ENCODE measurements around the gene ZNF597.
"Not testable (repeated sequence)": the region's sequence is repeated elsewhere in the genome, so short reads cannot be mapped to it uniquely, and the experiment has no call there.

Gene ZNF597

GRCh38 chr16:3475604-3476375, 32.5 kb upstream of the ZNF597 start:
- Histone ChIP-seq H3K4me1 (ENCODE audit: insufficient read depth, low read length) (no peaks in the 10 kb centered on the region), H2AFZ (ENCODE audit: low read depth, low read length) (no peak overlapping the region), H3K27ac (ENCODE audit: low read length) (no peak overlapping the region), H3K27me3 (ENCODE audit: insufficient read depth, low read length, poor library complexity) (no peaks in the 10 kb centered on the region), H3K36me3 (ENCODE audit: insufficient read depth, low read length) (peaks cover 40% of the 10 kb centered on the region), H4K20me1 (ENCODE audit: insufficient read depth, low read length) (peaks cover 53% of the 10 kb centered on the region), H3K4me2 (ENCODE audit: insufficient read depth, low read length) (no peak overlapping the region), H3K4me3 (ENCODE audit: low read depth in 1 of 2, low read length in 2 of 2) (no peak overlapping the region), H3K79me2 (ENCODE audit: insufficient read depth, low read length) (peaks cover 83% of the 10 kb centered on the region), H3K9ac (ENCODE audit: low read depth, low read length) (no peak overlapping the region), H3K9me3 (ENCODE audit: insufficient read depth, low read length, severe bottlenecking) (no peaks in the 10 kb centered on the region)
- ATAC-seq (ENCODE audit: insufficient read depth, low read depth) (no peak), DNase-seq (no peak)
- TF ChIP-seq EZH2 (IDR thresholded peaks at IDR 0.05; ENCODE audit: borderline replicate concordance, low read depth, low read length, severe bottlenecking) = no peak
- TF ChIP-seq, protein P1, sequence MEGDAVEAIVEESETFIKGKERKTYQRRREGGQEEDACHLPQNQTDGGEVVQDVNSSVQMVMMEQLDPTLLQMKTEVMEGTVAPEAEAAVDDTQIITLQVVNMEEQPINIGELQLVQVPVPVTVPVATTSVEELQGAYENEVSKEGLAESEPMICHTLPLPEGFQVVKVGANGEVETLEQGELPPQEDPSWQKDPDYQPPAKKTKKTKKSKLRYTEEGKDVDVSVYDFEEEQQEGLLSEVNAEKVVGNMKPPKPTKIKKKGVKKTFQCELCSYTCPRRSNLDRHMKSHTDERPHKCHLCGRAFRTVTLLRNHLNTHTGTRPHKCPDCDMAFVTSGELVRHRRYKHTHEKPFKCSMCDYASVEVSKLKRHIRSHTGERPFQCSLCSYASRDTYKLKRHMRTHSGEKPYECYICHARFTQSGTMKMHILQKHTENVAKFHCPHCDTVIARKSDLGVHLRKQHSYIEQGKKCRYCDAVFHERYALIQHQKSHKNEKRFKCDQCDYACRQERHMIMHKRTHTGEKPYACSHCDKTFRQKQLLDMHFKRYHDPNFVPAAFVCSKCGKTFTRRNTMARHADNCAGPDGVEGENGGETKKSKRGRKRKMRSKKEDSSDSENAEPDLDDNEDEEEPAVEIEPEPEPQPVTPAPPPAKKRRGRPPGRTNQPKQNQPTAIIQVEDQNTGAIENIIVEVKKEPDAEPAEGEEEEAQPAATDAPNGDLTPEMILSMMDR (IDR thresholded peaks at IDR 0.05; ENCODE audit: borderline replicate concordance, extremely low read depth, low read length, poor library complexity, severe bottlenecking) = no peak

- Histone ChIP-seq H3K36me3 (ENCODE audit: insufficient read depth, low read length) (peaks cover 34% of the 10 kb centered on the region), H3K79me2 (ENCODE audit: insufficient read depth, low read length) (peaks cover 89% of the 10 kb centered on the region), H4K20me1 (ENCODE audit: insufficient read depth, low read length) (peaks cover 63% of the 10 kb centered on the region)
- not testable (repeated sequence) for H3K27me3 ChIP-seq (ENCODE audit: insufficient read depth, low read length, poor library complexity); H2AFZ ChIP-seq (ENCODE audit: low read depth, low read length); H3K9me3 ChIP-seq (ENCODE audit: insufficient read depth, low read length, severe bottlenecking); H3K9ac ChIP-seq (ENCODE audit: low read depth, low read length); DNase-seq; ATAC-seq (ENCODE audit: insufficient read depth, low read depth); H3K4me2 ChIP-seq (ENCODE audit: insufficient read depth, low read length); H3K4me3 ChIP-seq (ENCODE audit: low read depth in 1 of 2, low read length in 2 of 2); H3K27ac ChIP-seq (ENCODE audit: low read length); H3K4me1 ChIP-seq (ENCODE audit: insufficient read depth, low read length)
Observed at GRCh38 chr16:3474870-3475269, 31.6 kb upstream of the ZNF597 start.

DNA sequence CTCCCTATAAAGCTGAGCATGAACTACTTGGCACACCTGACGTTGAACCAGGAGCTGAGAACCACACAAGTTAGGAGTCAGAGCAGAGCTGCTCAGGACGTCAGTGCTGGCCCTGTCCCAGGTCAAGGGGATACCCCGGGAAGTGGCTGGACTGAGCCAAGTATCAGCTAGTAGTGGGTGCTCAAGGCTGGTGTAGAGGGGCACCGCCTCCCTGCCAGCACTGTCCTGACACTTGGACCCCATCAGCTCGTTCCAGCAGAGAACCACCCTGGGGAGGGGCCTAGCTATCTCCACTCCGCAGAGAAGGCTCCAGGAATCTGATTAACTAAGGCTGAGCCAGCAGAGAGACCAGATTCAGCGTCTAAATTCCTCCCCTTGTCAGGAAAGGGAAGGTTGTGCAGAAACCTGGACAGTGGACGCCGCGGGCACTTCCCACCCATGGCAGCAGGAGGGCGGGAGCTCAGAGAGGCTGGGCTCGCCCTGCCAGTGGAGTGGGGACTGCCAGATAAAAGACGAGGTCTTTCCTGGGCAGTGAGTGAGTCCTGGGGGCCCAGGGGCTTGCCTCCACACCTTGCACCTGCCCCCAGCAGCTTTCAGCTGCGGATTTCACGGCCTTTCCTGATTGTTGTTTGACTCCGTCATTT, 31.0 kb upstream of the ZNF597 start:
- Histone ChIP-seq H3K79me2 (ENCODE audit: insufficient read depth, low read length) (peaks cover 90% of the 10 kb centered on the region), H3K9ac (ENCODE audit: low read depth, low read length) (no peak overlapping the region), H4K20me1 (ENCODE audit: insufficient read depth, low read length) (peaks cover 63% of the 10 kb centered on the region), H2AFZ (ENCODE audit: low read depth, low read length) (no peak overlapping the region), H3K4me2 (ENCODE audit: insufficient read depth, low read length) (no peak overlapping the region), H3K9me3 (ENCODE audit: insufficient read depth, low read length, severe bottlenecking) (no peaks in the 10 kb centered on the region), H3K27ac (ENCODE audit: low read length) (0 out of 2 replicates have a peak overlapping the region, but pooled peaks have one; percentile 10), H3K4me3 (ENCODE audit: low read depth in 1 of 2, low read length in 2 of 2) (no peak overlapping the region), H3K27me3 (ENCODE audit: insufficient read depth, low read length, poor library complexity) (no peaks in the 10 kb centered on the region), H3K4me1 (ENCODE audit: insufficient read depth, low read length) (no peaks in the 10 kb centered on the region), H3K36me3 (ENCODE audit: insufficient read depth, low read length) (peaks cover 31% of the 10 kb centered on the region)
- no peak for TF ChIP-seq EZH2 (IDR thresholded peaks at IDR 0.05; ENCODE audit: borderline replicate concordance, low read depth, low read length, severe bottlenecking)
- TF ChIP-seq, protein P1 (IDR thresholded peaks at IDR 0.05; ENCODE audit: borderline replicate concordance, extremely low read depth, low read length, poor library complexity, severe bottlenecking) = no peak
- DNase-seq = no peak
- ATAC-seq (ENCODE audit: insufficient read depth, low read depth) = no peak

DNA sequence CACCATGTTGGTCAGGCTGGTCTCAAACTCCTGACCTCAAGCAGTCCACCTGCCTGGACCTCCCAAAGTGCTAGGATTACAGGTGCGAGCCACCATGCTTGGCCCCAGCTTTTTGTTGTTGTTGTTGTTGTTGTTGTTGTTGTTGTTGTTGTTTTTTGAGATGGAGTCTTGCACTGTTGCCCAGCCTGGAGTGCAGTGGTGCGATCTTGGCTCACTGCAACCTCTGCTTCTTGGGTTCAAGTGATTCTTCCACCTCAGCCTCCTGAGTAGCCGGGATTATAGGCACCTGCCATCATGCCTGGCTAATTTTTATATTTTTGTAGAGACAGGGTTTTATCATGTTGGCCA, 30.3 kb upstream of the ZNF597 start:
- not testable (repeated sequence) for H2AFZ ChIP-seq (ENCODE audit: low read depth, low read length); H3K9ac ChIP-seq (ENCODE audit: low read depth, low read length); DNase-seq; ATAC-seq (ENCODE audit: insufficient read depth, low read depth); H3K4me1 ChIP-seq (ENCODE audit: insufficient read depth, low read length); H3K9me3 ChIP-seq (ENCODE audit: insufficient read depth, low read length, severe bottlenecking); H3K27ac ChIP-seq (ENCODE audit: low read length); H3K27me3 ChIP-seq (ENCODE audit: insufficient read depth, low read length, poor library complexity); H3K4me2 ChIP-seq (ENCODE audit: insufficient read depth, low read length); H3K4me3 ChIP-seq (ENCODE audit: low read depth in 1 of 2, low read length in 2 of 2)
- H4K20me1 ChIP-seq (ENCODE audit: insufficient read depth, low read length) = peaks cover 65% of the 10 kb centered on the region
- peaks cover 93% of the 10 kb centered on the region for H3K79me2 ChIP-seq (ENCODE audit: insufficient read depth, low read length)
- H3K36me3 ChIP-seq (ENCODE audit: insufficient read depth, low read length) = peaks cover 26% of the 10 kb centered on the region

All from DND-41 (cell line).